HEK293T (cell line): ENCODE measurements around the gene SLC10A7.

Experiments used
- CTCF ChIA-PET: fragments of 350-600 bp; formaldehyde crosslinking; extraction: SDS; loops from one replicate; lab custom pipeline; 2021; ENCODE audit warnings: antibody characterized with exemption, inconsistent platforms; lab: Yijun Ruan, JAX
- POLR2A ChIA-PET: fragments of 350-600 bp; formaldehyde crosslinking; extraction: SDS; loops from one replicate; lab custom pipeline; 2020; ENCODE audit warnings: antibody characterized with exemption, inconsistent platforms; lab: Yijun Ruan, JAX
- DNase-seq: peaks from one replicate; pipeline ENCODE4 v3.0.0; 2012; ENCODE audit warnings: mixed read lengths; ENCODE audit errors: extremely low spot score
- ARNT ChIP-seq: fragments of 450-650 bp; IDR thresholded peaks from 2 replicates; pipeline ENCODE4 v1.6.1; 2017; ENCODE audit warnings: mild to moderate bottlenecking
- BHLHE40 ChIP-seq: fragments of 450-650 bp; IDR thresholded peaks from 2 replicates; pipeline ENCODE4 v1.6.1; 2016; ENCODE audit warnings: mild to moderate bottlenecking, moderate library complexity, borderline replicate concordance
- CTBP1 ChIP-seq: fragments of 450-650 bp; IDR thresholded peaks from 2 replicates; pipeline ENCODE4 v1.6.1; 2016; ENCODE audit warnings: borderline replicate concordance
- ELF4 ChIP-seq: fragments of 450-650 bp; IDR thresholded peaks from 2 replicates; pipeline ENCODE4 v1.6.1; 2017; ENCODE audit warnings: antibody characterized with exemption
- FOXA1 ChIP-seq: fragments of 450-650 bp; IDR thresholded peaks from 2 replicates; pipeline ENCODE4 v1.6.1; 2016; ENCODE audit warnings: mild to moderate bottlenecking
- FOXK2 ChIP-seq: fragments of 450-650 bp; IDR thresholded peaks from 2 replicates; pipeline ENCODE4 v1.6.1; 2016; ENCODE audit warnings: mild to moderate bottlenecking
- FOXM1 ChIP-seq: fragments of 450-650 bp; IDR thresholded peaks from 2 replicates; pipeline ENCODE4 v1.6.1; 2017; ENCODE audit warnings: mild to moderate bottlenecking, borderline replicate concordance
- HDGF ChIP-seq: fragments of 450-650 bp; IDR thresholded peaks from 2 replicates; pipeline ENCODE4 v1.6.1; 2017; ENCODE audit warnings: antibody characterized with exemption, borderline replicate concordance
- L3MBTL2 ChIP-seq: fragments of 450-650 bp; conservative IDR thresholded peaks from 2 replicates; pipeline ENCODE4 v1.6.1; 2016; ENCODE audit warnings: mild to moderate bottlenecking
- LEF1 ChIP-seq: fragments of 450-650 bp; IDR thresholded peaks from 2 replicates; pipeline ENCODE4 v1.6.1; 2017; ENCODE audit warnings: mild to moderate bottlenecking, borderline replicate concordance
- NFRKB ChIP-seq: fragments of 450-650 bp; IDR thresholded peaks from 2 replicates; pipeline ENCODE4 v1.6.1; 2016; ENCODE audit warnings: mild to moderate bottlenecking, moderate library complexity
- PKNOX1 ChIP-seq: fragments of 450-650 bp; IDR thresholded peaks from 2 replicates; pipeline ENCODE4 v1.6.1; 2016
- SP1 ChIP-seq: fragments of 450-650 bp; IDR thresholded peaks from 2 replicates; pipeline ENCODE4 v1.6.1; 2017
- SUZ12 ChIP-seq: fragments of 450-650 bp; IDR thresholded peaks from 2 replicates; pipeline ENCODE4 v1.6.1; 2016; ENCODE audit warnings: mild to moderate bottlenecking
- TARDBP ChIP-seq: fragments of 450-650 bp; IDR thresholded peaks from 2 replicates; pipeline ENCODE4 v1.6.1; 2016
- ZNF384 ChIP-seq: fragments of 450-650 bp; IDR thresholded peaks from 2 replicates; pipeline ENCODE4 v1.6.1; 2016

SLC10A7 gene

GRCh38 chr4:146335763-146336409, 185.9 kb downstream of the SLC10A7 start:
- TF ChIP-seq SP1 (no peak), FOXM1 (no peak), FOXA1 (no peak), BHLHE40 (no peak), TARDBP (no peak), L3MBTL2 (no peak), ARNT (no peak), NFRKB (no peak), CTBP1 (no peak), HDGF (no peak), SUZ12 (no peak), FOXK2 (no peak), ELF4 (no peak)
- POLR2A ChIA-PET = interaction anchor here (1.1 kb wide), 1 partner anchor 187 kb away, joined by 3 read pairs; no protein-coding TSS in a partner anchor
- no peak for DNase-seq
- CTCF ChIA-PET = interaction anchor here (0.6 kb wide), 1 partner anchor 23 kb away, joined by 3 read pairs; no protein-coding TSS in a partner anchor

- ChIA-PET POLR2A (no interaction called here), CTCF (no interaction called here)
- DNase-seq = no peak
- TF ChIP-seq TARDBP = no peak
- TF ChIP-seq ARNT = no peak
- TF ChIP-seq ZNF384 = peak; percentile 44; the same call in 1 of the 2 replicates
Observed at GRCh38 chr4:146334862-146335449, 186.8 kb downstream of the SLC10A7 start.

- POLR2A ChIA-PET = no interaction called here
- TF ChIP-seq TARDBP = no peak
- no peak for TF ChIP-seq LEF1
- no peak for TF ChIP-seq SUZ12
- TF ChIP-seq SP1 = no peak
- no peak for TF ChIP-seq HDGF
- no peak for TF ChIP-seq ZNF384
- no peak for TF ChIP-seq FOXA1
- no peak for TF ChIP-seq ARNT
- TF ChIP-seq NFRKB = no peak
- no peak for TF ChIP-seq FOXK2
- no peak for TF ChIP-seq CTBP1
- no peak for TF ChIP-seq ELF4
- CTCF ChIA-PET = no interaction called here
- no peak for DNase-seq
Observed at GRCh38 chr4:146333895-146334262, 187.9 kb downstream of the SLC10A7 start.

DNA sequence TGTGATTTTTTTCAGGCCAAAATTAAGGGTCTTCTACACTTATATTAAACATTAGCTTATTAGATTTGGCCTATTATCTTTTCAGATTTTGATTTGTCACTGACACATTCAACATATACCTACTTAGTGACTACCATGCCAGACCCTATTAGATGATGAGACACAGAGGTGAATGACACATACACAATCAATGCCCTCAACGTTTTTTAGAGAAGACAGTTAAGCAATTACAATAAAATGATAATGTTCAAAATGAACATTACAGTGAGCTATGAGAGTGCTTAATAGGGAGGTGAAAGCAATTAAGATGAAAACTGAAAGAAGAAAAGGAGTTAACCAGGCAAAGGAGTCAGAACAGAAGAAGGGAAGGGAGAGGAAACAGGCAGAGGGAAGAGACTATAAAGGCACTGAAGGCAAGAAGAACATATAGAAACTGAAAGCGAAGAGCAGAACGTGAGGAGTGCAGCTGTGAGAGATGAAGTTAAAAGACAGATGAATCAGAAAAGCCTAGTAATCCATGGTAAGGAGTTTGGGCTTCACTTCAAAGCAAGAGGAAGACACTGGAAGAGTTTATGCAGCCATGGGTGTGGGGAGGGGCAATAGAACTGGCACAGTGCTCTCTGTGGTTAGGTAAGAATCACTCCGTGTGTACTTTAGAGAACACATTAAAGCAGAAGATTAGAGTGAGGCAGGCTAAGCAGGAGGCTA, 188.4 kb downstream of the SLC10A7 start:
- DNase-seq = no peak
- no peak for TF ChIP-seq LEF1
- no peak for TF ChIP-seq FOXM1
- POLR2A ChIA-PET = no interaction called here
- CTCF ChIA-PET = interaction anchor here (0.6 kb wide), 1 partner anchor 758 kb away, joined by 3 read pairs; no protein-coding TSS in a partner anchor

- POLR2A ChIA-PET = no interaction called here
- TF ChIP-seq FOXA1 (no peak), TARDBP (no peak), ARNT (no peak), PKNOX1 (no peak)
- no peak for DNase-seq
- CTCF ChIA-PET = no interaction called here
Observed at GRCh38 chr4:146330392-146330791, 191.3 kb downstream of the SLC10A7 start.

DNA sequence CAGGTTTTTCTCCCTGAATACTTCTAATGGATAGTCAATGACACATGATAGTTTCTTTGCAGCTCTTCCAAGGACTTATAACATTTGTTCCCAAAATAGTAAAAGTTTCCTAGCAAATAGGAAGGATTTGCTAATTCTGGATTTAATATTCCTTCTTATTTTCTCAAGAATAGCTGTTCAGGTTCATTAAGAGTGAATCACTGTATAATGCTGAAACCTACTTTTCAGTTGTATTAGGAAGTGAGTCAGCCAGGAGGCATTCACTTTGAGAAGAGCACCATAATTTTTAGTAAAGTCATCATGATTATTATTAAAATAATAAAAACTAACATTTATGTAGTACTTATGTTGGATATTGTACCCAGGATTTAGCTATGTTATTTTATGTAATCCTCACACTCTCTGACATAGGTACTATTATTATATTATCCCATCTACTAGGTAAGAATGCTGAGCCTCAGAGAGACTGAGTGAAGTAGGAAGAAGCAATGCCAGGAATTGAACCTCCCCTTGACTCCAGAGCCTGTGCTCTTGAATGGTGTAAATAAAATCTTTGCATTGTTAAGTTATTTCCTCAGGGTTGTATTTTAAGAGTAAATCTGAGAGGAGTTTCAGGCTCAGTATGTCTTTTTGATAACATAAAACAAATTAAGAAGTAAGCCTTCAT, 192.6 kb downstream of the SLC10A7 start:
- ChIA-PET POLR2A (no interaction called here), CTCF (no interaction called here)
- no peak for DNase-seq
- TF ChIP-seq CTBP1 = no peak
- TF ChIP-seq FOXK2 = no peak
- TF ChIP-seq ELF4 = no peak

GRCh38 chr4:146327859-146328650, 193.7 kb downstream of the SLC10A7 start:
- TF ChIP-seq ELF4 = no peak
- no peak for TF ChIP-seq CTBP1
- TF ChIP-seq ZNF384 = no peak
- no peak for TF ChIP-seq TARDBP
- TF ChIP-seq L3MBTL2 = no peak
- TF ChIP-seq HDGF = no peak
- no peak for TF ChIP-seq FOXK2
- no peak for TF ChIP-seq PKNOX1
- TF ChIP-seq ARNT = no peak
- no peak for TF ChIP-seq BHLHE40
- DNase-seq = no peak
- ChIA-PET CTCF (no interaction called here), POLR2A (no interaction called here)
